Measurements from ENCODE around the gene SLC10A6.

- TF ChIP-seq, protein P1, sequence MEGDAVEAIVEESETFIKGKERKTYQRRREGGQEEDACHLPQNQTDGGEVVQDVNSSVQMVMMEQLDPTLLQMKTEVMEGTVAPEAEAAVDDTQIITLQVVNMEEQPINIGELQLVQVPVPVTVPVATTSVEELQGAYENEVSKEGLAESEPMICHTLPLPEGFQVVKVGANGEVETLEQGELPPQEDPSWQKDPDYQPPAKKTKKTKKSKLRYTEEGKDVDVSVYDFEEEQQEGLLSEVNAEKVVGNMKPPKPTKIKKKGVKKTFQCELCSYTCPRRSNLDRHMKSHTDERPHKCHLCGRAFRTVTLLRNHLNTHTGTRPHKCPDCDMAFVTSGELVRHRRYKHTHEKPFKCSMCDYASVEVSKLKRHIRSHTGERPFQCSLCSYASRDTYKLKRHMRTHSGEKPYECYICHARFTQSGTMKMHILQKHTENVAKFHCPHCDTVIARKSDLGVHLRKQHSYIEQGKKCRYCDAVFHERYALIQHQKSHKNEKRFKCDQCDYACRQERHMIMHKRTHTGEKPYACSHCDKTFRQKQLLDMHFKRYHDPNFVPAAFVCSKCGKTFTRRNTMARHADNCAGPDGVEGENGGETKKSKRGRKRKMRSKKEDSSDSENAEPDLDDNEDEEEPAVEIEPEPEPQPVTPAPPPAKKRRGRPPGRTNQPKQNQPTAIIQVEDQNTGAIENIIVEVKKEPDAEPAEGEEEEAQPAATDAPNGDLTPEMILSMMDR (IDR thresholded peaks at IDR 0.05; ENCODE audit: poor library complexity, severe bottlenecking): no peak
- TF ChIP-seq POLR2AphosphoS5 (IDR thresholded peaks at IDR 0.05): peak; percentile 29
- no peak for TF ChIP-seq EZH2 (IDR thresholded peaks at IDR 0.05; ENCODE audit: borderline replicate concordance, insufficient read depth, low read length, poor library complexity, severe bottlenecking)
- TF ChIP-seq SMC3 (conservative IDR thresholded peaks at IDR 0.05; ENCODE audit: poor library complexity): peak; percentile 44
- TF ChIP-seq REST (IDR thresholded peaks at IDR 0.05; ENCODE audit: borderline replicate concordance): no peak
- no peak for TF ChIP-seq TAF1 (IDR thresholded peaks at IDR 0.05; ENCODE audit: low read depth)
Observed at GRCh38 chr4:86891762-86892635, 42.8 kb upstream of the SLC10A6 start, which contains the start of gene C4orf36.
